Ishikawa (cell line): ENCODE data around the gene OGFR.

Source experiments
- EP300 ChIP-seq: IDR thresholded peaks from 2 replicates; pipeline ENCODE4 v1.6.1; 2012; ENCODE audit warnings: borderline replicate concordance
- TEAD4 ChIP-seq: IDR thresholded peaks from 2 replicates; pipeline ENCODE4 v1.6.1; 2012
- TF ChIP-seq, protein P1 (sequence below): IDR thresholded peaks from 2 replicates; pipeline ENCODE4 v1.6.1; 2012
- TF ChIP-seq, protein P2 (sequence below): IDR thresholded peaks from 2 replicates; pipeline ENCODE4 v1.6.1; 2012; ENCODE audit warnings: low read depth, mild to moderate bottlenecking

DNA sequence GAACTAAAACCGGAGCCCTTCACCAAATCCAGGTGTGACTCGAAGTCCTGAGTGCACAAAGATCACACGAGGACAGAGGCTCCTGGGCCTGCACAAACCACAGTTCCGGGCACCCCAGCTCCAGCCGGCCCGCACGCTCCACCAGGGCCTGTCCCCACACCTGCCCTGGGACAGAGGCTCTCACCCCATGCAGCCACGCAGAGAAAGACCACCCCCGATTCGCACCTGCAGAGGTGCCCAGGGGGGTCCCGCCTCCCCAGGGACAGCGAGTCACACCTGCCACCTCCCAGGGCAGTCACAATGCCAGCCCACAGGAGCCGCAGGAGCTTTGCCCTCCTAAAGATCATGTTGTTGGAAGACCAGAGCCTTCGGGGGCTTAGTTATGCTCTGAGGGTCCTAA, 33.7 kb upstream of the OGFR start:
- TF ChIP-seq, protein P1, sequence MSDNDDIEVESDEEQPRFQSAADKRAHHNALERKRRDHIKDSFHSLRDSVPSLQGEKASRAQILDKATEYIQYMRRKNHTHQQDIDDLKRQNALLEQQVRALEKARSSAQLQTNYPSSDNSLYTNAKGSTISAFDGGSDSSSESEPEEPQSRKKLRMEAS: no peak
- TF ChIP-seq, protein P2, sequence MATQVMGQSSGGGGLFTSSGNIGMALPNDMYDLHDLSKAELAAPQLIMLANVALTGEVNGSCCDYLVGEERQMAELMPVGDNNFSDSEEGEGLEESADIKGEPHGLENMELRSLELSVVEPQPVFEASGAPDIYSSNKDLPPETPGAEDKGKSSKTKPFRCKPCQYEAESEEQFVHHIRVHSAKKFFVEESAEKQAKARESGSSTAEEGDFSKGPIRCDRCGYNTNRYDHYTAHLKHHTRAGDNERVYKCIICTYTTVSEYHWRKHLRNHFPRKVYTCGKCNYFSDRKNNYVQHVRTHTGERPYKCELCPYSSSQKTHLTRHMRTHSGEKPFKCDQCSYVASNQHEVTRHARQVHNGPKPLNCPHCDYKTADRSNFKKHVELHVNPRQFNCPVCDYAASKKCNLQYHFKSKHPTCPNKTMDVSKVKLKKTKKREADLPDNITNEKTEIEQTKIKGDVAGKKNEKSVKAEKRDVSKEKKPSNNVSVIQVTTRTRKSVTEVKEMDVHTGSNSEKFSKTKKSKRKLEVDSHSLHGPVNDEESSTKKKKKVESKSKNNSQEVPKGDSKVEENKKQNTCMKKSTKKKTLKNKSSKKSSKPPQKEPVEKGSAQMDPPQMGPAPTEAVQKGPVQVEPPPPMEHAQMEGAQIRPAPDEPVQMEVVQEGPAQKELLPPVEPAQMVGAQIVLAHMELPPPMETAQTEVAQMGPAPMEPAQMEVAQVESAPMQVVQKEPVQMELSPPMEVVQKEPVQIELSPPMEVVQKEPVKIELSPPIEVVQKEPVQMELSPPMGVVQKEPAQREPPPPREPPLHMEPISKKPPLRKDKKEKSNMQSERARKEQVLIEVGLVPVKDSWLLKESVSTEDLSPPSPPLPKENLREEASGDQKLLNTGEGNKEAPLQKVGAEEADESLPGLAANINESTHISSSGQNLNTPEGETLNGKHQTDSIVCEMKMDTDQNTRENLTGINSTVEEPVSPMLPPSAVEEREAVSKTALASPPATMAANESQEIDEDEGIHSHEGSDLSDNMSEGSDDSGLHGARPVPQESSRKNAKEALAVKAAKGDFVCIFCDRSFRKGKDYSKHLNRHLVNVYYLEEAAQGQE: no peak
- TF ChIP-seq EP300 (no peak), TEAD4 (no peak)
